Spleen (tissue), 7 donors: ENCODE measurements around the gene GPR34.

ENCODE experiments used
- CTCF ChIP-seq, 11 experiments: fragments of 200-600 bp in 7 of 11; fragments of 450-650 bp in 4 of 11; sonication (generic) in 4 of 11; IDR thresholded peaks in 8 of 11; conservative IDR thresholded peaks in 3 of 11; 1 replicate in 7 of 11; 2 replicates in 4 of 11; pipeline versions ENCODE4 v1.4.0 to v1.8.0; 2016 to 2021; ENCODE audit warnings: antibody characterized with exemption in 11 of 11, inconsistent platforms in 4 of 11, mild to moderate bottlenecking in 1 of 11
- POLR2A ChIP-seq, 3 donors: fragments of 450-650 bp; IDR thresholded peaks; one replicate each; pipeline ENCODE4 v1.5.1; 2017; ENCODE audit warnings: antibody characterized with exemption in 3 of 3, mild to moderate bottlenecking in 1 of 3
- donor health status: DM: no; HTN: no; CAD: no; lungs with moderate emphysema.
- donor health status: DM: no; HTN: no; CAD: no.
- donor health status: DM: no; HTN: no; CAD: no.

DNA sequence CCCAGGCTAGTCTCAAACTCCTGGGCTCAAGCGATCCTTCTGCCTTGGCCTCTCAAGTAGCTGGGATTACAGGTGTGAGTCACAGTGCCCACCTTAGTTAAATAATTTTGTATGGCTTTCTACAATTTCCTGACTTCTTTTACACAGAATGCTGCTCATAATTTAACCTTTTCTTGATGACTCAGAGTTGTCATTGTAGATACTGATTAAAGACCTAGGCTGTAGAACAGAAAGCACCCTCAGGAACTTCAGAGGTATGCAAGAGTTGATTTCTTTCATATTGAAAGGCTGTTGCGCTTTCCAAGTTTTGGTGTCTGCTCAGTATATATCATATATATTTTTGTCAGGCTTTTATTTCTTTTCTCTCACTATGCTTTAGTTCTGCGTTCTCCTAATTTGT is 21.1 kb upstream of the GPR34 start:
- TF ChIP-seq POLR2A (IDR thresholded peaks at IDR 0.05) (no peak), CTCF (IDR thresholded peaks at IDR 0.05 in 8 of 11, conservative IDR thresholded peaks at IDR 0.05 in 3 of 11) (no peak)
